ENCODE measurements around the gene CNTNAP5. TPM values are rescaled to one million over a fixed set of nuclear protein-coding genes. Genes with fewer than 3 reads are reported as not detected.

The CNTNAP5 gene
- total and polyA plus RNA-seq, 9 of the 15 experiments (the other 6 are each of a cell fraction or from before 2014, with no cell fraction given), result not detected

- Histone ChIP-seq H3K27me3 (ENCODE audit: control insufficient read depth in 2 of 2, insufficient read depth in 2 of 2, low read length in 2 of 2) (no peaks in the 10 kb centered on the region), H3K79me2 (ENCODE audit: control insufficient read depth, insufficient read depth, low read length) (no peaks in the 10 kb centered on the region), H3K4me3 (no peak overlapping the region), H3K36me3 (ENCODE audit: control insufficient read depth, insufficient read depth, low read length) (no peaks in the 10 kb centered on the region), H4K20me1 (replicated peaks; ENCODE audit: control insufficient read depth, insufficient read depth, low read length) (no peaks in the 10 kb centered on the region), H3K9me1 (ENCODE audit: control insufficient read depth, insufficient read depth, low read length) (no peaks in the 10 kb centered on the region), H3K9me3 (replicated peaks; ENCODE audit: control insufficient read depth, insufficient read depth, low read depth, low read length) (no peaks in the 10 kb centered on the region), H3K4me2 (ENCODE audit: insufficient read depth, low read length) (no peak overlapping the region), H3K9ac (ENCODE audit: insufficient read depth in 1 of 2, low read depth in 2 of 2, low read length in 2 of 2) (no peak overlapping the region), H3K27ac (ENCODE audit: extremely low read depth, low read depth, low read length) (no peak overlapping the region), H3K4me1 (replicated peaks in 1 of 2; ENCODE audit: control insufficient read depth in 2 of 2, insufficient read depth in 2 of 2, low read length in 2 of 2) (no peaks in the 10 kb centered on the region), H2AFZ (ENCODE audit: low read depth, low read length) (no peak overlapping the region)
- intact Hi-C loops (cut with micrococcal nuclease) (no loop called here), in situ Hi-C loops (cut with MboI) (no loop called here)
- POLR2A ChIA-PET, result interaction anchor here (0.7 kb wide), 2 partner anchors 23 to 419 kb away, joined by 3 read pairs; no protein-coding TSS in a partner anchor
- TF ChIP-seq CREB3 (tag; conservative IDR thresholded peaks at IDR 0.05; ENCODE audit: low read depth), result no peak
- TF ChIP-seq RAD51 (IDR thresholded peaks at IDR 0.05; ENCODE audit: borderline replicate concordance, low read depth), result no peak
- no peak for TF ChIP-seq SIN3B (IDR thresholded peaks at IDR 0.05; ENCODE audit: low read depth)
- no peak for TF ChIP-seq MXD1 (CRISPR knock-in tag; IDR thresholded peaks at IDR 0.05; ENCODE audit: borderline replicate concordance, poor library complexity, severe bottlenecking)
- TF ChIP-seq HDGF (IDR thresholded peaks at IDR 0.05), result no peak
- no peak for TF ChIP-seq CTCF (IDR thresholded peaks at IDR 0.05 in 2 of 3, conservative IDR thresholded peaks at IDR 0.05 in 1 of 3; ENCODE audit: insufficient read depth in 2 of 3, low read depth in 1 of 3, low read length in 3 of 3)
- no peak for TF ChIP-seq ARNT (IDR thresholded peaks at IDR 0.05)
- no peak for TF ChIP-seq RBM15 (IDR thresholded peaks at IDR 0.05; ENCODE audit: insufficient read depth, low read length)
- no peak for TF ChIP-seq COPS2 (conservative IDR thresholded peaks at IDR 0.05)
- TF ChIP-seq ZNF133 (CRISPR knock-in tag; IDR thresholded peaks at IDR 0.05), result no peak
- TF ChIP-seq ZNF232 (CRISPR knock-in tag; IDR thresholded peaks at IDR 0.05), result no peak
- TF ChIP-seq PCBP2 (IDR thresholded peaks at IDR 0.05; ENCODE audit: low read depth, low read length, poor library complexity, severe bottlenecking), result no peak
- no peak for TF ChIP-seq STAT5B (CRISPR knock-in tag; IDR thresholded peaks at IDR 0.05)
- no peak for TF ChIP-seq TBL1XR1 (IDR thresholded peaks at IDR 0.05; ENCODE audit: low read length in 2 of 2)
- ATAC-seq (no peak), DNase-seq (ENCODE audit: extremely low read depth in 1 of 4, low spot score in 3 of 4) (no peak), FAIRE-seq (no peak)
- CTCF ChIA-PET (ENCODE audit: low intra/inter-chr PET ratio), result no interaction called here
- BruUV-seq (replicated peaks), result no TSS peak
These were observed 557.3 kb downstream of the CNTNAP5 start for GRCh38 chr2:124582387-124582786.

All from K562 (cell line).